HCT116 (cell line): ENCODE data around the gene DGKB. TPM values are rescaled to one million over a fixed set of nuclear protein-coding genes. Genes with fewer than 3 reads are reported as not detected.

Experiments
- ATAC-seq: fragments of 200-7000 bp; cut with Tn5 transposase; 2 replicates; pipeline ENCODE4 v1.9.1; 2020; ENCODE audit warnings: mild to moderate bottlenecking, moderate library complexity
- BruUV-seq: library from RNA; stranded (reverse); fragments of 400-500 nt; replicated peaks from 2 replicates; lab custom pipeline; 2021; lab: Mats Ljungman, UMichigan
- CTCF ChIA-PET: fragments of 300-600 bp; sonication (Branson Sonifier 250); formaldehyde crosslinking; loops from one replicate; lab custom pipeline; 2021; ENCODE audit warnings: antibody characterized with exemption; lab: Charles Lee
- POLR2A ChIA-PET: fragments of 300-600, 350-600 bp; sonication (Branson Sonifier 250); formaldehyde crosslinking; loops from one replicate; lab custom pipeline; 2021; ENCODE audit warnings: antibody characterized with exemption; lab: Charles Lee
- RAD21 ChIA-PET, 2 experiments: fragments of 300-600 bp; sonication (Branson Sonifier 250); formaldehyde crosslinking; loops; one replicate each; lab custom pipeline; 2023; ENCODE audit warnings: low total read pairs in 2 of 2; ENCODE audit not compliant: uncharacterized antibody in 2 of 2, unreplicated experiment in 2 of 2, low non-redundant PET in 1 of 2; lab: Charles Lee
- DNase-seq: peaks from one replicate; pipeline ENCODE4 v3.0.0-alpha.2; 2010; ENCODE audit warnings: low read depth, low spot score
- H2AFZ ChIP-seq: fragments of 200-600 bp; shearing (Covaris generic), sonication (generic); 2 replicates; pipeline ENCODE4 v1.6.1; 2017; ENCODE audit warnings: low read depth, mixed run types, mixed read lengths, antibody characterized with exemption, low read length; ENCODE audit not compliant: poor library complexity, severe bottlenecking
- H3K27ac ChIP-seq: 2 replicates; pipeline ENCODE4 v1.5.1; 2012; ENCODE audit warnings: low read depth, low read length
- H3K27me3 ChIP-seq: fragments of 200-600 bp; sonication (generic); 2 replicates; pipeline ENCODE4 v1.6.1; 2016; ENCODE audit warnings: mixed run types, low read length, mixed read lengths; ENCODE audit not compliant: insufficient read depth
- H3K36me3 ChIP-seq, 2 experiments: fragments of 200-500 bp in 1 of 2; fragments of 200-600 bp in 1 of 2; sonication (Bioruptor generic) in 1 of 2; sonication (generic) in 1 of 2; 2 replicates each; pipeline versions ENCODE4 v1.5.1 to v1.6.1; 2014 to 2016; ENCODE audit warnings: low read length in 2 of 2, inconsistent platforms in 1 of 2, mixed read lengths in 1 of 2, mixed run types in 1 of 2; ENCODE audit not compliant: insufficient read depth in 2 of 2, control insufficient read depth in 1 of 2
- H3K4me1 ChIP-seq, 2 experiments: fragments of 200-600 bp in 1 of 2; sonication (generic) in 1 of 2; 2 replicates each; pipeline versions ENCODE4 v1.5.1 to v1.6.1; 2012 to 2017; ENCODE audit warnings: low read length in 2 of 2, inconsistent platforms in 1 of 2, mild to moderate bottlenecking in 1 of 2, mixed read lengths in 1 of 2, mixed run types in 1 of 2, moderate library complexity in 1 of 2; ENCODE audit not compliant: insufficient read depth in 2 of 2, control insufficient read depth in 1 of 2
- H3K4me2 ChIP-seq: fragments of 200-600 bp; sonication (generic); 2 replicates; pipeline ENCODE4 v1.6.1; 2017; ENCODE audit warnings: mixed run types, low read length, mixed read lengths
- H3K4me3 ChIP-seq, 2 experiments: fragments of 200-600 bp in 1 of 2; sonication (generic) in 1 of 2; replicated peaks in 1 of 2; 2 replicates each; pipeline ENCODE4 v1.5.1; 2011 to 2016; ENCODE audit warnings: low read length in 2 of 2, control low read depth in 1 of 2, low read depth in 1 of 2, mild to moderate bottlenecking in 1 of 2, mixed read lengths in 1 of 2, mixed run types in 1 of 2
- H3K79me2 ChIP-seq: fragments of 200-600 bp; sonication (generic); 2 replicates; pipeline ENCODE4 v1.6.1; 2017; ENCODE audit warnings: mild to moderate bottlenecking, mixed run types, low read length, moderate library complexity, mixed read lengths; ENCODE audit not compliant: insufficient read depth
- H3K9ac ChIP-seq: fragments of 200-600 bp; sonication (generic); 2 replicates; pipeline ENCODE4 v1.6.1; 2016; ENCODE audit warnings: low read length, mixed read lengths
- H3K9me2 ChIP-seq: fragments of 200-600 bp; sonication (generic), shearing (Covaris generic); 2 replicates; pipeline ENCODE4 v1.6.1; 2017; ENCODE audit warnings: mixed run types, mild to moderate bottlenecking, moderate library complexity; ENCODE audit not compliant: insufficient read depth
- H3K9me3 ChIP-seq, 2 experiments: fragments of 200-500 bp in 1 of 2; fragments of 200-600 bp in 1 of 2; sonication (Bioruptor generic) in 1 of 2; sonication (generic) in 1 of 2; 2 replicates each; pipeline ENCODE4 v1.6.1; 2014 to 2017; ENCODE audit warnings: low read length in 2 of 2, mixed read lengths in 2 of 2, inconsistent platforms in 1 of 2, low read depth in 1 of 2, mild to moderate bottlenecking in 1 of 2, mixed run types in 1 of 2, moderate library complexity in 1 of 2; ENCODE audit not compliant: control insufficient read depth in 1 of 2, insufficient read depth in 1 of 2
- H4K20me1 ChIP-seq: fragments of 200-600 bp; sonication (generic), shearing (Covaris generic); 2 replicates; pipeline ENCODE4 v1.6.1; 2017; ENCODE audit warnings: mixed run types, mild to moderate bottlenecking, moderate library complexity; ENCODE audit not compliant: insufficient read depth
- CEBPB ChIP-seq: IDR thresholded peaks from 2 replicates; pipeline ENCODE4 v1.6.1; 2012; ENCODE audit warnings: low read depth
- CTCF ChIP-seq, 3 experiments: fragments of 200-600 bp in 1 of 3; sonication (generic) in 1 of 3; IDR thresholded peaks in 2 of 3; conservative IDR thresholded peaks in 1 of 3; 2 replicates each; pipeline ENCODE4 v1.5.1; 2012 to 2017; ENCODE audit warnings: low read depth in 2 of 3, low read length in 2 of 3, antibody characterized with exemption in 1 of 3, borderline replicate concordance in 1 of 3, control low read depth in 1 of 3, mild to moderate bottlenecking in 1 of 3, mixed read lengths in 1 of 3, mixed run types in 1 of 3, moderate library complexity in 1 of 3; ENCODE audit not compliant: insufficient read depth in 1 of 3
- EGR1 ChIP-seq: IDR thresholded peaks from 2 replicates; pipeline ENCODE4 v1.6.1; 2012; ENCODE audit warnings: low read depth
- ELF1 ChIP-seq: IDR thresholded peaks from 2 replicates; pipeline ENCODE4 v1.6.1; 2012; ENCODE audit warnings: low read depth, borderline replicate concordance
- EZH2phosphoT487 ChIP-seq: fragments of 200-600 bp; IDR thresholded peaks from 2 replicates; pipeline ENCODE4 v1.6.1; 2018; ENCODE audit warnings: antibody characterized with exemption, borderline replicate concordance
- FOSL1 ChIP-seq: IDR thresholded peaks from 2 replicates; pipeline ENCODE4 v1.6.1; 2012; ENCODE audit warnings: low read depth
- MAX ChIP-seq: IDR thresholded peaks from 2 replicates; pipeline ENCODE4 v1.6.1; 2012
- POLR2AphosphoS5 ChIP-seq: IDR thresholded peaks from 2 replicates; pipeline ENCODE4 v1.6.1; 2011; ENCODE audit warnings: mild to moderate bottlenecking, low read depth, low read length, moderate library complexity
- RAD21 ChIP-seq: IDR thresholded peaks from 2 replicates; pipeline ENCODE4 v1.6.1; 2012; ENCODE audit warnings: low read depth, mild to moderate bottlenecking
- SP1 ChIP-seq: IDR thresholded peaks from 2 replicates; pipeline ENCODE4 v1.6.1; 2012; ENCODE audit warnings: low read depth
- SRF ChIP-seq: IDR thresholded peaks from 2 replicates; pipeline ENCODE4 v1.6.1; 2012; ENCODE audit warnings: low read depth
- YY1 ChIP-seq: IDR thresholded peaks from 2 replicates; pipeline ENCODE4 v1.6.1; 2011; ENCODE audit warnings: low read length, low read depth, moderate library complexity, mild to moderate bottlenecking; ENCODE audit not compliant: insufficient replicate concordance; ENCODE audit errors: extremely low read depth
- ZNF274 ChIP-seq: fragments of 200-500 bp; sonication (Bioruptor generic); IDR thresholded peaks from 2 replicates; pipeline ENCODE4 v1.6.1; 2014; ENCODE audit warnings: mild to moderate bottlenecking, low read depth, low read length, inconsistent platforms
- intact Hi-C: fragments of 100-400 bp; cut with micrococcal nuclease; formaldehyde crosslinking; loops from 2 replicates; pipeline ENCODE4 v1.10.0; 2022
- total RNA-seq: library from RNA; stranded (reverse); gene quantifications from one replicate; pipeline ENCODE4 v1.2.1, GENCODE V29; 2021; ENCODE audit not compliant: unreplicated experiment
- TF ChIP-seq, protein P1 (sequence below): IDR thresholded peaks from 2 replicates; pipeline ENCODE4 v1.6.1; 2012

Gene DGKB
- total RNA-seq, 1 experiment from 2014 or later, result 0.05 TPM

GRCh38 chr7:14622559-14622958 lies 280.0 kb downstream of the DGKB start:
- intact Hi-C loops, result no loop called here
- H3K79me2 ChIP-seq, result no peaks in the 10 kb centered on the region
- H4K20me1 ChIP-seq, result no peaks in the 10 kb centered on the region
- no peaks in the 10 kb centered on the region for H3K27me3 ChIP-seq
- TF ChIP-seq, protein P1, sequence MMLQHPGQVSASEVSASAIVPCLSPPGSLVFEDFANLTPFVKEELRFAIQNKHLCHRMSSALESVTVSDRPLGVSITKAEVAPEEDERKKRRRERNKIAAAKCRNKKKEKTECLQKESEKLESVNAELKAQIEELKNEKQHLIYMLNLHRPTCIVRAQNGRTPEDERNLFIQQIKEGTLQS, result no peak
- TF ChIP-seq FOSL1 (no peak), CTCF (IDR thresholded peaks at IDR 0.05 in 2 of 3, conservative IDR thresholded peaks at IDR 0.05 in 1 of 3; ENCODE audit: borderline replicate concordance in 1 of 3, insufficient read depth in 1 of 3, low read depth in 2 of 3, low read length in 2 of 3) (no peak), ELF1 (no peak), EZH2phosphoT487 (no peak), ZNF274 (no peak), MAX (no peak), RAD21 (no peak), SRF (no peak), YY1 (no peak), POLR2AphosphoS5 (no peak), EGR1 (no peak), SP1 (no peak), CEBPB (no peak)
- POLR2A ChIA-PET, result no interaction called here
- no peak for ATAC-seq
- no peaks in the 10 kb centered on the region for H3K9me2 ChIP-seq
- DNase-seq, result no peak
- no peak overlapping the region for H3K4me2 ChIP-seq
- H3K9me3 ChIP-seq, result no peaks in the 10 kb centered on the region
- H3K4me3 ChIP-seq, result no peak overlapping the region
- H3K4me1 ChIP-seq, result no peaks in the 10 kb centered on the region
- H2AFZ ChIP-seq, result peak overlapping the region; percentile 30
- RAD21 ChIA-PET, result no interaction called here
- H3K27ac ChIP-seq, result no peak overlapping the region
- H3K9ac ChIP-seq, result no peak overlapping the region
- no TSS peak for BruUV-seq
- CTCF ChIA-PET, result no interaction called here
- H3K36me3 ChIP-seq, result no peaks in the 10 kb centered on the region
